Endothelial cell of umbilical vein (primary cell): ENCODE results near the gene RAD51B.

Experiments
- CTCF ChIP-seq, 2 donors: IDR thresholded peaks; 1 replicate in 1 of 2; 2 replicates in 1 of 2; pipeline ENCODE4 v1.5.1; 2011; ENCODE audit warnings: low read length in 2 of 2, mild to moderate bottlenecking in 2 of 2, moderate library complexity in 2 of 2, control low read depth in 1 of 2, inconsistent platforms in 1 of 2, low read depth in 1 of 2; ENCODE audit not compliant: insufficient read depth in 1 of 2; ENCODE audit errors: extremely low read depth in 1 of 2
- EZH2 ChIP-seq: IDR thresholded peaks from 2 replicates; pipeline ENCODE4 v1.6.1; 2012; ENCODE audit warnings: borderline replicate concordance, low read depth, mild to moderate bottlenecking, moderate library complexity, low read length, inconsistent platforms; ENCODE audit not compliant: severe bottlenecking
- GATA2 ChIP-seq: IDR thresholded peaks from 2 replicates; pipeline ENCODE4 v1.7.0; 2011; ENCODE audit warnings: low read depth, mild to moderate bottlenecking, moderate library complexity, mixed read lengths, low read length; ENCODE audit not compliant: insufficient read length, insufficient read depth
- POLR2A ChIP-seq: IDR thresholded peaks from 2 replicates; pipeline ENCODE4 v1.6.1; 2012; ENCODE audit warnings: low read depth, mild to moderate bottlenecking, control low read depth, low read length

DNA sequence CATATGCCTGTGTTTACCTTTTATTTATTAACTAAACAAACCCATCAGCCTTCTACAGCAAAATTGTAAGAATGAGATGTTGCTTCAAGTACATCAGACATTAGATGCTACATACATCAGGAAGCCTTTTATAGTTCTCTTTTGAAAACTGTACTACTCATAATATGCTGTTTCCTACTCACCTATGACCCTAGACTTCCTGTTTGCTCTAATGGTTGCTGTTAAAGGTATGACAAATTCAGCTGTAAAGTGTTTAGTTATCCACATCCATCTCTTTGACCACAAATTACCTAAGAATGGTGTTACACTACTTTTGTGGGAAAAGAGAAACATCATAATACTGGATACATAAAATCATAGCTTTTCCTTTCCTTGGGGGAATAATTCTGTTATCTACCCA, 220.0 kb downstream of the RAD51B start:
- TF ChIP-seq POLR2A, result no peak
- TF ChIP-seq CTCF (IDR thresholded peaks at IDR 0.05; ENCODE audit: extremely low read depth in 1 of 2, insufficient read depth in 1 of 2, low read depth in 1 of 2, low read length in 2 of 2), result no peak
- TF ChIP-seq GATA2, result no peak
- no peak for TF ChIP-seq EZH2
